Dendritic cell treated with granulocyte-macrophage colony-stimulating factor and Interleukin-4, amounts not matched to agents 40 ng/mL and 50 ng/mL, for 4 days (primary cell): ENCODE measurements around the gene COL13A1.

Experiments used
- H3K27ac Mint-ChIP-seq: one replicate; pipeline ENCODE4 v1.8.0; 2022; ENCODE audit warnings: mild to moderate bottlenecking, mixed read lengths
- H3K27me3 Mint-ChIP-seq: one replicate; pipeline ENCODE4 v1.8.0; 2022; ENCODE audit warnings: mild to moderate bottlenecking, mixed read lengths
- H3K36me3 Mint-ChIP-seq: one replicate; pipeline ENCODE4 v1.8.0; 2022; ENCODE audit warnings: low read depth, mixed read lengths
- H3K4me1 Mint-ChIP-seq: one replicate; pipeline ENCODE4 v1.8.0; 2022; ENCODE audit warnings: low read depth, mixed read lengths
- H3K4me3 Mint-ChIP-seq: one replicate; pipeline ENCODE4 v1.8.0; 2022; ENCODE audit warnings: mild to moderate bottlenecking, moderate library complexity, mixed read lengths
- H3K9me3 Mint-ChIP-seq: one replicate; pipeline ENCODE4 v1.8.0; 2022; ENCODE audit warnings: mixed read lengths
- intact Hi-C: fragments of 100-400 bp; cut with micrococcal nuclease; formaldehyde crosslinking; loops from one replicate; pipeline ENCODE4 v1.15.0; 2022

COL13A1 gene

GRCh38 chr10:69837261-69837660 is 35.6 kb downstream of the COL13A1 start:
- Mint-ChIP-seq H3K4me1 (no peaks in the 10 kb centered on the region), H3K4me3 (no peak overlapping the region), H3K36me3 (no peaks in the 10 kb centered on the region), H3K27me3 (peaks cover 33% of the 10 kb centered on the region), H3K9me3 (no peaks in the 10 kb centered on the region), H3K27ac (no peak overlapping the region)
- intact Hi-C loops, result no loop called here

- H3K27ac Mint-ChIP-seq, result no peak overlapping the region
- H3K36me3 Mint-ChIP-seq, result no peaks in the 10 kb centered on the region
- H3K9me3 Mint-ChIP-seq, result no peaks in the 10 kb centered on the region
- intact Hi-C loops, result no loop called here
- H3K27me3 Mint-ChIP-seq, result peaks cover 33% of the 10 kb centered on the region
- no peak overlapping the region for H3K4me3 Mint-ChIP-seq
- no peaks in the 10 kb centered on the region for H3K4me1 Mint-ChIP-seq
Observed at GRCh38 chr10:69838418-69838817, 36.7 kb downstream of the COL13A1 start.

GRCh38 chr10:69838853-69839252 is 37.1 kb downstream of the COL13A1 start:
- intact Hi-C loops, result no loop called here
- Mint-ChIP-seq H3K36me3 (no peaks in the 10 kb centered on the region), H3K4me3 (no peak overlapping the region), H3K27me3 (peaks cover 32% of the 10 kb centered on the region), H3K9me3 (no peaks in the 10 kb centered on the region), H3K4me1 (no peaks in the 10 kb centered on the region), H3K27ac (no peak overlapping the region)

GRCh38 chr10:69839696-69840345 is 38.1 kb downstream of the COL13A1 start:
- Mint-ChIP-seq H3K27ac (no peak overlapping the region), H3K27me3 (peaks cover 27% of the 10 kb centered on the region), H3K36me3 (no peaks in the 10 kb centered on the region), H3K4me1 (no peaks in the 10 kb centered on the region), H3K9me3 (no peaks in the 10 kb centered on the region), H3K4me3 (no peak overlapping the region)
- intact Hi-C loops, result no loop called here

- intact Hi-C loops, result no loop called here
- H3K36me3 Mint-ChIP-seq, result no peaks in the 10 kb centered on the region
- H3K27me3 Mint-ChIP-seq, result peaks cover 29% of the 10 kb centered on the region
- no peaks in the 10 kb centered on the region for H3K9me3 Mint-ChIP-seq
- no peak overlapping the region for H3K27ac Mint-ChIP-seq
- H3K4me1 Mint-ChIP-seq, result no peaks in the 10 kb centered on the region
- no peak overlapping the region for H3K4me3 Mint-ChIP-seq
Observed at GRCh38 chr10:69840773-69841172, 39.1 kb downstream of the COL13A1 start.

GRCh38 chr10:69842020-69842419 is 40.3 kb downstream of the COL13A1 start:
- Mint-ChIP-seq H3K36me3 (no peaks in the 10 kb centered on the region), H3K27me3 (peaks cover 31% of the 10 kb centered on the region), H3K4me3 (no peak overlapping the region), H3K9me3 (no peaks in the 10 kb centered on the region), H3K27ac (no peak overlapping the region), H3K4me1 (no peaks in the 10 kb centered on the region)
- intact Hi-C loops, result no loop called here

- Mint-ChIP-seq H3K4me1 (no peaks in the 10 kb centered on the region), H3K36me3 (no peaks in the 10 kb centered on the region), H3K4me3 (no peak overlapping the region), H3K9me3 (no peaks in the 10 kb centered on the region), H3K27ac (no peak overlapping the region), H3K27me3 (peaks cover 36% of the 10 kb centered on the region)
- intact Hi-C loops, result no loop called here
Observed at GRCh38 chr10:69842882-69843281, 41.2 kb downstream of the COL13A1 start.

GRCh38 chr10:69843923-69844322 is 42.2 kb downstream of the COL13A1 start:
- Mint-ChIP-seq H3K36me3 (no peaks in the 10 kb centered on the region), H3K27me3 (peaks cover 39% of the 10 kb centered on the region), H3K27ac (no peak overlapping the region), H3K4me3 (no peak overlapping the region), H3K9me3 (no peaks in the 10 kb centered on the region), H3K4me1 (no peaks in the 10 kb centered on the region)
- intact Hi-C loops, result no loop called here

GRCh38 chr10:69844698-69845097 is 43.0 kb downstream of the COL13A1 start:
- peaks cover 36% of the 10 kb centered on the region for H3K27me3 Mint-ChIP-seq
- intact Hi-C loops, result no loop called here
- no peaks in the 10 kb centered on the region for H3K36me3 Mint-ChIP-seq
- H3K4me3 Mint-ChIP-seq, result no peak overlapping the region
- no peak overlapping the region for H3K27ac Mint-ChIP-seq
- no peaks in the 10 kb centered on the region for H3K4me1 Mint-ChIP-seq
- no peaks in the 10 kb centered on the region for H3K9me3 Mint-ChIP-seq

GRCh38 chr10:69845574-69846292 is 44.0 kb downstream of the COL13A1 start:
- intact Hi-C loops, result no loop called here
- peaks cover 36% of the 10 kb centered on the region for H3K27me3 Mint-ChIP-seq
- H3K27ac Mint-ChIP-seq, result no peak overlapping the region
- no peaks in the 10 kb centered on the region for H3K9me3 Mint-ChIP-seq
- no peak overlapping the region for H3K4me3 Mint-ChIP-seq
- H3K4me1 Mint-ChIP-seq, result no peaks in the 10 kb centered on the region
- H3K36me3 Mint-ChIP-seq, result no peaks in the 10 kb centered on the region

- H3K4me3 Mint-ChIP-seq, result no peak overlapping the region
- H3K36me3 Mint-ChIP-seq, result no peaks in the 10 kb centered on the region
- intact Hi-C loops, result no loop called here
- no peaks in the 10 kb centered on the region for H3K4me1 Mint-ChIP-seq
- peaks cover 32% of the 10 kb centered on the region for H3K27me3 Mint-ChIP-seq
- H3K27ac Mint-ChIP-seq, result no peak overlapping the region
- H3K9me3 Mint-ChIP-seq, result no peaks in the 10 kb centered on the region
Observed at GRCh38 chr10:69846293-69846921, 44.7 kb downstream of the COL13A1 start.

- no peak overlapping the region for H3K27ac Mint-ChIP-seq
- peaks cover 31% of the 10 kb centered on the region for H3K27me3 Mint-ChIP-seq
- no peaks in the 10 kb centered on the region for H3K4me1 Mint-ChIP-seq
Observed at GRCh38 chr10:69847458-69847857, 45.8 kb downstream of the COL13A1 start.

GRCh38 chr10:69847883-69848282 is 46.2 kb downstream of the COL13A1 start:
- Mint-ChIP-seq H3K4me1 (no peaks in the 10 kb centered on the region), H3K4me3 (no peak overlapping the region), H3K36me3 (no peaks in the 10 kb centered on the region), H3K27ac (no peak overlapping the region), H3K27me3 (peaks cover 32% of the 10 kb centered on the region), H3K9me3 (no peaks in the 10 kb centered on the region)
- intact Hi-C loops, result no loop called here

More at GRCh38 chr10:69847458-69847857, 45.8 kb downstream of the COL13A1 start:
- intact Hi-C loops, result no loop called here
- Mint-ChIP-seq H3K4me3 (no peak overlapping the region), H3K9me3 (no peaks in the 10 kb centered on the region), H3K36me3 (no peaks in the 10 kb centered on the region)

- no peaks in the 10 kb centered on the region for H3K9me3 Mint-ChIP-seq
- intact Hi-C loops, result no loop called here
- H3K4me3 Mint-ChIP-seq, result no peak overlapping the region
- H3K36me3 Mint-ChIP-seq, result no peaks in the 10 kb centered on the region
- H3K4me1 Mint-ChIP-seq, result no peaks in the 10 kb centered on the region
- H3K27ac Mint-ChIP-seq, result no peak overlapping the region
- peaks cover 32% of the 10 kb centered on the region for H3K27me3 Mint-ChIP-seq
Observed at GRCh38 chr10:69848454-69848853, 46.7 kb downstream of the COL13A1 start.
